Thyroid gland (tissue), 4 donors: ENCODE data around the gene UNCX. TPM values are rescaled to one million over a fixed set of nuclear protein-coding genes. Genes with fewer than 3 reads are reported as not detected.
"Not testable (repeated sequence)": the region's sequence is repeated elsewhere in the genome, so short reads cannot be mapped to it uniquely, and the experiment has no call there.

Experiments
- DNase-seq, 2 donors: peaks; one replicate each; pipeline ENCODE4 v3.0.0-alpha.2; 2019
- H3K27ac ChIP-seq, 3 donors: fragments of 200-600 bp; sonication (generic); 1 replicate in 2 of 3; 2 replicates in 1 of 3; pipeline ENCODE4 v1.5.1; 2016 to 2019; ENCODE audit warnings: mild to moderate bottlenecking in 1 of 3, moderate library complexity in 1 of 3
- H3K27me3 ChIP-seq: fragments of 200-600 bp; sonication (generic); one replicate; pipeline ENCODE4 v1.5.1; 2019
- H3K36me3 ChIP-seq, 2 donors: fragments of 200-600 bp; sonication (generic); one replicate each; pipeline ENCODE4 v1.5.1; 2016 to 2019
- H3K4me1 ChIP-seq, 2 donors: fragments of 200-600 bp; sonication (generic); one replicate each; pipeline ENCODE4 v1.5.1; 2017 to 2019
- H3K4me3 ChIP-seq, 3 donors: fragments of 200-600 bp; sonication (generic); replicated peaks in 1 of 3; 1 replicate in 2 of 3; 2 replicates in 1 of 3; pipeline ENCODE4 v1.5.1; 2016; ENCODE audit warnings: mild to moderate bottlenecking in 1 of 3
- H3K9me3 ChIP-seq: fragments of 200-600 bp; sonication (generic); one replicate; pipeline ENCODE4 v1.5.1; 2017
- CTCF ChIP-seq, 6 experiments: fragments of 200-600 bp in 3 of 6; fragments of 450-650 bp in 3 of 6; sonication (generic) in 3 of 6; IDR thresholded peaks; one replicate each; pipeline ENCODE4 v1.5.1; 2016 to 2019; ENCODE audit warnings: antibody characterized with exemption in 6 of 6, mild to moderate bottlenecking in 2 of 6, inconsistent platforms in 1 of 6, moderate library complexity in 1 of 6
- POLR2A ChIP-seq, 2 donors: fragments of 450-650 bp; IDR thresholded peaks; one replicate each; pipeline ENCODE4 v1.6.1; 2017; ENCODE audit warnings: antibody characterized with exemption in 2 of 2, mild to moderate bottlenecking in 2 of 2, moderate library complexity in 1 of 2
- WGBS, 2 donors: methylation state at CpG; one replicate each; pipeline ENCODE4 v1.1.5; 2017; 5-methylcytosine and 5-hydroxymethylcytosine counted together
- intact Hi-C: fragments of 100-400 bp; cut with DNase I; formaldehyde crosslinking; loops from one replicate; pipeline ENCODE4 v1.15.1; 2023
- total RNA-seq, 4 donors: library from RNA; depleted of rRNA; stranded (reverse); fragments of >200 nt; gene quantifications; one replicate each; pipeline ENCODE4 v1.2.3, GENCODE V29; 2016

The UNCX gene
- total RNA-seq, 4 donors from 2014 or later, result not detected

- H3K27ac ChIP-seq, result no peak overlapping the region
- no peak for TF ChIP-seq POLR2A (IDR thresholded peaks at IDR 0.05)
- TF ChIP-seq CTCF (IDR thresholded peaks at IDR 0.05), result no peak
- intact Hi-C loops, result no loop called here
- H3K4me1 ChIP-seq, result no peaks in the 10 kb centered on the region
- 20 to 26% methylated on average over 18 to 19 of the region's 19 CpGs for WGBS, 2 donors
- DNase-seq, result peak; percentile 31 to 40
- H3K9me3 ChIP-seq, result no peaks in the 10 kb centered on the region
- H3K4me3 ChIP-seq, result no peak overlapping the region
- no peaks in the 10 kb centered on the region for H3K36me3 ChIP-seq
- no peaks in the 10 kb centered on the region for H3K27me3 ChIP-seq
Observed at GRCh38 chr7:1200045-1200444, 32.6 kb upstream of the UNCX start.

GRCh38 chr7:1201916-1202315 is 30.8 kb upstream of the UNCX start:
- intact Hi-C loops, result no loop called here
- no peaks in the 10 kb centered on the region for H3K9me3 ChIP-seq
- H3K36me3 ChIP-seq, result no peaks in the 10 kb centered on the region
- DNase-seq, result no peak
- no peak overlapping the region for H3K4me3 ChIP-seq
- no peak overlapping the region for H3K27ac ChIP-seq
- WGBS, 2 donors, result 90 to 93% methylated on average over 6 to 15 of the region's 15 CpGs
- TF ChIP-seq POLR2A (IDR thresholded peaks at IDR 0.05) (no peak), CTCF (IDR thresholded peaks at IDR 0.05) (no peak)
- no peaks in the 10 kb centered on the region for H3K4me1 ChIP-seq
- no peaks in the 10 kb centered on the region for H3K27me3 ChIP-seq

- intact Hi-C loops, DNase-seq, H3K9me3 ChIP-seq, H3K27ac ChIP-seq, H3K4me1 ChIP-seq, H3K27me3 ChIP-seq, H3K4me3 ChIP-seq, H3K36me3 ChIP-seq: not testable (repeated sequence)
- WGBS, 2 donors, result 90 to 91% methylated on average over 6 of the region's 6 CpGs
Observed at GRCh38 chr7:1202914-1203313, 29.8 kb upstream of the UNCX start.

GRCh38 chr7:1204460-1205140 is 28.1 kb upstream of the UNCX start:
- Histone ChIP-seq H3K27ac (no peak overlapping the region), H3K9me3 (no peaks in the 10 kb centered on the region), H3K27me3 (no peaks in the 10 kb centered on the region), H3K4me3 (no peak overlapping the region), H3K4me1 (no peaks in the 10 kb centered on the region), H3K36me3 (no peaks in the 10 kb centered on the region)
- no peak for DNase-seq
- WGBS, 2 donors, result 59 to 65% methylated on average over 19 of the region's 19 CpGs
- intact Hi-C loops, result no loop called here
- TF ChIP-seq CTCF (IDR thresholded peaks at IDR 0.05) (no peak), POLR2A (IDR thresholded peaks at IDR 0.05) (no peak)

- intact Hi-C loops, H3K9me3 ChIP-seq, DNase-seq, H3K4me3 ChIP-seq, H3K27me3 ChIP-seq, H3K36me3 ChIP-seq, H3K4me1 ChIP-seq, H3K27ac ChIP-seq: not testable (repeated sequence)
- whole genome bisulfite sequencing, 2 donors, result 93 to 94% methylated on average over 7 of the region's 7 CpGs
Observed at GRCh38 chr7:1205742-1206141, 26.9 kb upstream of the UNCX start.

- intact Hi-C loops, result no loop called here
- no peak for DNase-seq
- WGBS, 2 donors, result 80 to 82% methylated on average over 14 of the region's 14 CpGs
- no peak overlapping the region for H3K4me3 ChIP-seq
- H3K27ac ChIP-seq, result no peak overlapping the region
- peaks cover 10% of the 10 kb centered on the region for H3K27me3 ChIP-seq
- peaks cover 0 to 8% of the 10 kb centered on the region in 2 donors for H3K4me1 ChIP-seq
- H3K36me3 ChIP-seq, result no peaks in the 10 kb centered on the region
- no peaks in the 10 kb centered on the region for H3K9me3 ChIP-seq
- no peak for TF ChIP-seq POLR2A (IDR thresholded peaks at IDR 0.05)
- TF ChIP-seq CTCF (IDR thresholded peaks at IDR 0.05), result no peak
Observed at GRCh38 chr7:1209097-1209496, 23.6 kb upstream of the UNCX start.
